GM12875 (cell line): ENCODE measurements around the gene ST6GALNAC3.

Source experiments
- H3K4me3 ChIP-seq: one replicate; pipeline ENCODE4 v1.5.1; 2011; ENCODE audit warnings: low read depth, low read length, control low read depth
- TF ChIP-seq, protein P1 (sequence below): IDR thresholded peaks from 2 replicates; pipeline ENCODE4 v1.5.1; 2011; ENCODE audit warnings: low read depth, mild to moderate bottlenecking, control low read depth, inconsistent platforms, low read length, moderate library complexity, borderline replicate concordance; ENCODE audit not compliant: insufficient read depth

ST6GALNAC3 gene

GRCh38 chr1:76191561-76191960 lies 117.0 kb downstream of the ST6GALNAC3 start:
- TF ChIP-seq, protein P1, sequence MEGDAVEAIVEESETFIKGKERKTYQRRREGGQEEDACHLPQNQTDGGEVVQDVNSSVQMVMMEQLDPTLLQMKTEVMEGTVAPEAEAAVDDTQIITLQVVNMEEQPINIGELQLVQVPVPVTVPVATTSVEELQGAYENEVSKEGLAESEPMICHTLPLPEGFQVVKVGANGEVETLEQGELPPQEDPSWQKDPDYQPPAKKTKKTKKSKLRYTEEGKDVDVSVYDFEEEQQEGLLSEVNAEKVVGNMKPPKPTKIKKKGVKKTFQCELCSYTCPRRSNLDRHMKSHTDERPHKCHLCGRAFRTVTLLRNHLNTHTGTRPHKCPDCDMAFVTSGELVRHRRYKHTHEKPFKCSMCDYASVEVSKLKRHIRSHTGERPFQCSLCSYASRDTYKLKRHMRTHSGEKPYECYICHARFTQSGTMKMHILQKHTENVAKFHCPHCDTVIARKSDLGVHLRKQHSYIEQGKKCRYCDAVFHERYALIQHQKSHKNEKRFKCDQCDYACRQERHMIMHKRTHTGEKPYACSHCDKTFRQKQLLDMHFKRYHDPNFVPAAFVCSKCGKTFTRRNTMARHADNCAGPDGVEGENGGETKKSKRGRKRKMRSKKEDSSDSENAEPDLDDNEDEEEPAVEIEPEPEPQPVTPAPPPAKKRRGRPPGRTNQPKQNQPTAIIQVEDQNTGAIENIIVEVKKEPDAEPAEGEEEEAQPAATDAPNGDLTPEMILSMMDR: no peak
- H3K4me3 ChIP-seq: no peak overlapping the region

DNA sequence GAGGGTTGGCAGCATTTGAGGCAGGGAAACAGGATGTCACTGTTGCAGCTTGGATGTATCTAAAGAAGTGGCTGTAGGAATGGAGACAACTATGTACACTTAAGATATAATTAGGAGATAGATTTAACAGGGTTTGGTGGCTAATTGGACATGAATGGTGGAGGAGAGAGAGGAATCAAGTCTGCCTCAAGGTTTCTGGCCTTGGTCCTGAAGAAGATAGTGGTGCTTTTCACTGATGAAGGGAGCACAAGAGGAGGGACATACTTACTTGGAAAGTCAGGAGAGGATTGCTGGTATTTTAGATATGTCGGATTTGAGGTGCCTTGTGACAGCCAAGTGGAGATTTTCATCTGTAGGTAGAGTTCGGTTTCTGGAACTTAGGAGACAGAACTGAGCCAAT lies 123.9 kb downstream of the ST6GALNAC3 start:
- H3K4me3 ChIP-seq: no peak overlapping the region
- TF ChIP-seq, protein P1: no peak

GRCh38 chr1:76202670-76203069 lies 128.1 kb downstream of the ST6GALNAC3 start:
- TF ChIP-seq, protein P1: no peak
- H3K4me3 ChIP-seq: no peak overlapping the region

GRCh38 chr1:76203127-76203526 lies 128.6 kb downstream of the ST6GALNAC3 start:
- H3K4me3 ChIP-seq: no peak overlapping the region
- TF ChIP-seq, protein P1: no peak

DNA sequence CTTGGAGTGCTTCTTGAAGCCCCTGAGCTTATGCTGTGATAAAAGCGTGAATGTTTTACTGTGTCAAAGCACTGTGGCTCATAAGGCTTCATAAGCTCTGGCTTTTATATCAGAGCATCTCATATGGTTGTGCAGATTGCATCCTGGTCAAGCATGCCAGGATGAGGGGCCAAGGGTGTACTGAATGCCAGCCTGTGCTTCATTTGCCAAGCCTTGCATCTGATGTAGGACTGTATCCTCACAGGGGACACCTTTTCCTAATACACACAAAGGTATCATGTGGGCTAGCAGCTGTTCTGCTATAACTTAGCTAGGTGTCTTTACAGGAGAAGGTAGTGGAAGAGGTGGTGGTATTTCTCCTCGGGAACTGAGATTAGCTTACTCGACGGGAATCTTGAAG lies 134.7 kb downstream of the ST6GALNAC3 start:
- TF ChIP-seq, protein P1: no peak
- no peak overlapping the region for H3K4me3 ChIP-seq

DNA sequence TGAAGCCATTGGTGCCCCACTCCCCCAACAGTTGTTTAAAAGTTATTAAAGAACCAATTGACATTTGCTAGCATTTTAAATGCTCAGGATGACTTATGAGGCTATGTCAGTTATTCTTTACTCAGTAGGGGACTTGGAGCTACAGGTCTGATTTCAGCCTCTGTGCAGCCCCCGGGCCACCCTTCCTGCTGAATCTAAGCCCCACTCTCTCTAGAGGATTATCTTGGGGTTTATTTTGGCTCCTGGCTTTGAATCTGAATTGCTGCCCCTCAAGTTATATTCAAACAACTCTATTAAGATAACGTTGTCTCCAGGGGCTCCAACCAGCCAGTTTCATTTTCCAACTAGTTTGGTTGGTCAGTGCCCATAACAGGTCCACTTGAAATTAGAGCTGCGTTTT lies 135.1 kb downstream of the ST6GALNAC3 start:
- TF ChIP-seq, protein P1: no peak
- H3K4me3 ChIP-seq: no peak overlapping the region

DNA sequence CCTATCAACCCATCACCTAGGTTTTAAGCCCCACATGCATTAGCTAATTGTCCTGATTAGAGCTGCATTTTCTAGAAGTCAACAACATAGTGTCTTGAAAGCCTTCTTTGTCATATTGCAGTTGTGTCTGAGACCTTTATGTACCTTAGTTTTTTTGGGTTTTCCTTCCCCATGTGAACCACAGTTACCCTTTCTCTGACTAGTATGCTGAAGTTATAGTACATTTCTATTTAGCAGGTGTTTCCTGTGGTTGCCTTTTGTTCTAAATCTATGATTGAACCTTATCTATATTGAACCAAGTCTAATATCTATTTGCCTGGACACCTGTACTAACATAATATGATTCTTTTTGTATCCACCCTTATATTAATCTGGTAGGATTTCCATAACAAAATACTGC lies 135.6 kb downstream of the ST6GALNAC3 start:
- H3K4me3 ChIP-seq: no peak overlapping the region
- TF ChIP-seq, protein P1: no peak
